Immature natural killer cell (primary cell): Measurements from ENCODE around the gene STT3B. TPM values are rescaled to one million over a fixed set of nuclear protein-coding genes. Genes with fewer than 3 reads are reported as not detected.
"Not testable (repeated sequence)": the region's sequence is repeated elsewhere in the genome, so short reads cannot be mapped to it uniquely, and the experiment has no call there.

ENCODE experiments used
- DNase-seq, 3 donors: peaks; one replicate each; pipeline ENCODE4 v3.0.0; 2022; ENCODE audit warnings: mixed read lengths in 1 of 3
- H3K27ac Mint-ChIP-seq, 6 donors: one replicate each; pipeline ENCODE4 v1.8.0; 2020; ENCODE audit warnings: mixed read lengths in 6 of 6, mild to moderate bottlenecking in 5 of 6, inconsistent platforms in 4 of 6, moderate library complexity in 3 of 6
- H3K27me3 Mint-ChIP-seq, 3 donors: one replicate each; pipeline ENCODE4 v1.8.0; 2020 to 2021; ENCODE audit warnings: low read depth in 3 of 3, mild to moderate bottlenecking in 3 of 3, mixed read lengths in 3 of 3, moderate library complexity in 3 of 3, inconsistent platforms in 1 of 3
- H3K36me3 Mint-ChIP-seq, 3 donors: one replicate each; pipeline ENCODE4 v1.8.0; 2020; ENCODE audit warnings: mixed read lengths in 3 of 3, inconsistent platforms in 2 of 3, mild to moderate bottlenecking in 2 of 3
- H3K4me1 Mint-ChIP-seq, 2 donors: one replicate each; pipeline ENCODE4 v1.8.0; 2020; ENCODE audit warnings: inconsistent platforms in 2 of 2, mild to moderate bottlenecking in 2 of 2, mixed read lengths in 2 of 2, moderate library complexity in 1 of 2
- H3K4me3 Mint-ChIP-seq, 5 donors: one replicate each; pipeline ENCODE4 v1.8.0; 2020; ENCODE audit warnings: mild to moderate bottlenecking in 5 of 5, mixed read lengths in 5 of 5, inconsistent platforms in 3 of 5, moderate library complexity in 3 of 5
- H3K9me3 Mint-ChIP-seq, 6 donors: one replicate each; pipeline ENCODE4 v1.8.0; 2020; ENCODE audit warnings: mild to moderate bottlenecking in 6 of 6, mixed read lengths in 6 of 6, inconsistent platforms in 4 of 6, moderate library complexity in 3 of 6
- polyA plus RNA-seq, 3 donors: library from polyadenylated mRNA; unstranded; fragments of 300-500 nt; fragmentation: Illumina TruSeq; gene quantifications; one replicate each; pipeline ENCODE4 v1.2.3, GENCODE V29; 2021

The STT3B gene
- polyA plus RNA-seq, 3 donors from 2014 or later = 66.3 to 132 (median 105) TPM

DNA sequence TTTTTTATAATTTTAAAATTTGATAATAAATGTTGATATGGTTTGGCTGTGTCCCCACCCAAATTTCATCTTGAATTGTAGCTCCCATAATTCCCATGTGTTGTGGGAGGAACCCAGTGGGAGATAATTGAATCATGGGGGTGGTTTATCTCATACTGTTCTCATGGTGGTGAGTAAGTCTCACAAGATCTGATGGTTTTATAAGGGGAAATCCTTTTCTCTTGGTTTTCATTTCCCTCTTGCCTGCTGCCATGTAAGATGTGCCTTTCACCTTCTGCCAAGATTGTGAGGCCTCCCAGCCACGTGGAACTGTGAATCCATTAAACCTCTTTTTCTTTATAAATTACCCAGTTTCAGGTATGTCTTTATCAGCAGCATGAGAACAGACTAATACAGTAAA is 72.6 kb downstream of the STT3B start:
- H3K9me3 Mint-ChIP-seq = peaks cover 6 to 29% (median 18%) of the 10 kb centered on the region in 6 donors
- not testable (repeated sequence) for H3K27me3 Mint-ChIP-seq, DNase-seq, H3K4me3 Mint-ChIP-seq
- H3K27ac Mint-ChIP-seq = peak overlapping the region in 2 of 6 donors; percentile 18 to 20
- peaks cover 36 to 85% of the 10 kb centered on the region in 2 donors for H3K4me1 Mint-ChIP-seq
- H3K36me3 Mint-ChIP-seq = peaks cover 37 to 53% (median 50%) of the 10 kb centered on the region in 3 donors

DNA sequence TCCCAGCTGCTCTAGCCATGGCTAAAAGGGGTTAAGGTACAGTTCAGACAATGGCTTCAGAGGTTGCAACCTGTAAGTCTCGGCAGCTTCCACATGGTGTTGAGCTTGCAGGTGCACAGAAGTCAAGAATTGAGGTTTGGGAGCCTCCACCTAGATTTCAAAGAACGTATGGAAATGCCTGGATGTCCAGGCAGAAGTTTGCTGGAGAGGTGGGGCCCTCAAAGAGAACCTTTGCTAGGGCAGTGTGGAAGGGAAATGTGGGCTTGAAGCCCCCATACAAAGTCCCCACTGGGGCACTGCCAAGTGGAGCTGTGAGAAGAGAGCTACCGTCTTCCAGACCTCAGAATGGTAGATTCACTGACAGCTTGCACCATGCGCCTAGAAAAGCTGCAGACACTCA is 73.7 kb downstream of the STT3B start:
- DNase-seq = no peak
- Mint-ChIP-seq H3K4me1 (peaks cover 43 to 88% of the 10 kb centered on the region in 2 donors), H3K27ac (peak overlapping the region in 1 of 6 donors; percentile 20), H3K9me3 (peaks cover 6 to 29% (median 18%) of the 10 kb centered on the region in 6 donors), H3K27me3 (peaks cover 0 to 2% (median 0%) of the 10 kb centered on the region in 3 donors), H3K4me3 (no peak overlapping the region), H3K36me3 (peaks cover 34 to 47% (median 47%) of the 10 kb centered on the region in 3 donors)

DNA sequence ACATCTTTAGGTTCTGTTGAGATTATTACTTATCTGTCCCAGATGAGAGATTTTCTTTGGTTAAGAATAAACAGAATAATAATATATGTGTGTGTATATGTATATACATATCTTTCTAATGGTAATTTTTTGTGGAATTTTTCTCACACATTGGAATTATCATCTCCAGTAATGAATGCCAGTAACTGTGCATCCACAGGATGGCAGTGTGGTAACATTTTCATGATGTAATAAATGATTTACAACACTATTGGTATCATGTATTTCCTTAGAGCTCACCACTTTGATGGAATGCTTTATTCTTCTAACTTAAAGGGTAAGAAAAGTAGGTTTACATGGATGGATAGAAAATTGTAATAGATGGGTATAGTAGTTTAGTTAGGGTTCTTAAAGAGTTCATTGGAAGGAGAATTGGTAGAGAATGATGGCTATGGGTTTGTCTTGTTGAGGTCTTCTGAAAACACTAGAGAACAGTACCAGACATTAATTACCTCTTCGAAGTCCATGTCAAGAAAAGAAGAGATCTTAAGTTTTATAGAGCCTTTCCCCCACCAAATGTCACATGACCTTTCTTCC is 78.1 kb downstream of the STT3B start:
- Mint-ChIP-seq H3K9me3 (peaks cover 3 to 20% (median 13%) of the 10 kb centered on the region in 6 donors), H3K27me3 (no peaks in the 10 kb centered on the region), H3K4me1 (peaks cover 55 to 93% of the 10 kb centered on the region in 2 donors), H3K36me3 (peaks cover 18 to 27% (median 21%) of the 10 kb centered on the region in 3 donors), H3K27ac (peak overlapping the region in 1 of 6 donors; percentile 13), H3K4me3 (no peak overlapping the region)
- DNase-seq = peak in 1 of 3 donors; percentile 5

DNA sequence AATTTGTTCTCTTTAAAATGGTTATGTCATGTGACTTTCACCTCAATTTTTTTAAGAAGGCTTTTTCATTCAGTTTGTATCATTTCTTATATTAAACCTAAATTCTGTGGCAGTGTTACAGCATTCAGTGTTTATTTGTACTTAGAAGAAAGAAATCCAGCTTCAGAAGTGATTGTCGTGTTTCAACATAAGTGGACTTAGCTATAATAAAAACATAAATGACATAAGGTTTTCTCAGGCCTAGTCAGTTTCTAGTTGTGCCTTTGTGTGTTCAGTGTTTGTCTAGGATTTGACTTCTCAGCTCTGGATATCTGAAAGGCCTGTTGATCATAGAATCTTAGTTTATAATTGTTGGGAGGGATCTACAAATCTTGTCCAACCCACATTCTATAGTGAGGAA is 80.5 kb downstream of the STT3B start:
- peaks cover 50 to 92% of the 10 kb centered on the region in 2 donors for H3K4me1 Mint-ChIP-seq
- H3K9me3 Mint-ChIP-seq = no peaks in the 10 kb centered on the region
- peaks cover 4 to 7% (median 4%) of the 10 kb centered on the region in 3 donors for H3K36me3 Mint-ChIP-seq
- no peak for DNase-seq
- H3K27ac Mint-ChIP-seq = peak overlapping the region in 1 of 6 donors; percentile 48
- no peak overlapping the region for H3K4me3 Mint-ChIP-seq
- H3K27me3 Mint-ChIP-seq = no peaks in the 10 kb centered on the region

DNA sequence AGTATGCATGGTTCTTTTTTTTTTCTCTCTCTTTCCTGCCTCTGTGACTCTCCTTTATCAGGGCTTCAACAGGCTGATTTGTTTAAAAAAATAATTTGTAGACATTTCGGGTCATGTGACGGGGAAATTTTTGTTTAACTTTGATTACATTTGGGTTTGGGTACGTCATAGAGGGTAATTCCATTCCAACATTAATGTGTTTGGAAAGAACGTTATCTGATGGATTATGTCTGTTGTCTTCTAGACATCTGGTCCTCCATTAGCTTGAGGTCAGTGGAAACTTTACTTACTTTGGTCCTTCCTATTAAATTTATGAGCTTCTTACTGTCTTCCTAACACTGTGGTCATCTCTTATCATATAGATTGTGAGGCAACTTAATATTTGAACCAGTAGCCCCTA is 80.9 kb downstream of the STT3B start:
- Mint-ChIP-seq H3K4me3 (no peak overlapping the region), H3K36me3 (peaks cover 3 to 7% (median 3%) of the 10 kb centered on the region in 3 donors), H3K4me1 (peaks cover 45 to 87% of the 10 kb centered on the region in 2 donors), H3K27me3 (no peaks in the 10 kb centered on the region), H3K27ac (peak overlapping the region in 1 of 6 donors; percentile 41), H3K9me3 (no peaks in the 10 kb centered on the region)
- no peak for DNase-seq

DNA sequence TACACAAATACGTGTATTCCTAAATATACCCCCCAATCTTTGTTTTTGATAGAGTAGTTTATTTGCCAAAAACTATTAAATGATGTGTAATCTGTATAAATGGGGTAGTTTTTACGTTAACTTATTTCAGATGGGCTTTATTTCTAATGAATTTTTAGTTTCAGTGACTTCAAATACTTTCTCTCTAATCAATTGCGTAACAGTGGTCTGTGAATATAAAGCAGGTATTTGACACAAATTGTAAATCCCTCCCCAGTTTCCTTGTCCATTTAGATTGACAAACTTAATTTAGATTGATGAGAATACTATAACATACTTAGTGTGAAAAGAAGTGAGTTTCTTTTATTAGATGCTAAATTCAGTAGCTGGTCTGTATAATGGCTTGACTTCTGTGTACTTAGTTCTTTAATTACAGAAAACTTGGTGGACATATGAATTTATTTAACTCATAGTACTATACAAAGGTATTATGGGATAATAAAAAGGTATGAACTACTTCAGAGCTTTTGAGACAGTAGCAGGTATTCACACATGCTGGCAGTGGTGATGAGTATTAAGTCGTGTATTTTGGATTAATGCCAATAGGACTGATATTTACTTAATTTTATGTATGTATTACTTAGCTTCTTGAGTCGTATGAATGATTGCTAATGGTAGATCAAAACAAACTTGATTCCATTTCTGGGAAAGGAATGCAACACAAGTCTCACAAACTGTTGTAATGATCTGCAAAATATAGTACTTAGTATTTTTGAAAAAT is 81.6 kb downstream of the STT3B start:
- Mint-ChIP-seq H3K36me3 (peaks cover 3 to 7% (median 3%) of the 10 kb centered on the region in 3 donors), H3K27ac (peak overlapping the region in 1 of 6 donors; percentile 18), H3K9me3 (no peaks in the 10 kb centered on the region), H3K4me1 (peaks cover 38 to 80% of the 10 kb centered on the region in 2 donors), H3K27me3 (no peaks in the 10 kb centered on the region), H3K4me3 (no peak overlapping the region)
- DNase-seq = no peak

DNA sequence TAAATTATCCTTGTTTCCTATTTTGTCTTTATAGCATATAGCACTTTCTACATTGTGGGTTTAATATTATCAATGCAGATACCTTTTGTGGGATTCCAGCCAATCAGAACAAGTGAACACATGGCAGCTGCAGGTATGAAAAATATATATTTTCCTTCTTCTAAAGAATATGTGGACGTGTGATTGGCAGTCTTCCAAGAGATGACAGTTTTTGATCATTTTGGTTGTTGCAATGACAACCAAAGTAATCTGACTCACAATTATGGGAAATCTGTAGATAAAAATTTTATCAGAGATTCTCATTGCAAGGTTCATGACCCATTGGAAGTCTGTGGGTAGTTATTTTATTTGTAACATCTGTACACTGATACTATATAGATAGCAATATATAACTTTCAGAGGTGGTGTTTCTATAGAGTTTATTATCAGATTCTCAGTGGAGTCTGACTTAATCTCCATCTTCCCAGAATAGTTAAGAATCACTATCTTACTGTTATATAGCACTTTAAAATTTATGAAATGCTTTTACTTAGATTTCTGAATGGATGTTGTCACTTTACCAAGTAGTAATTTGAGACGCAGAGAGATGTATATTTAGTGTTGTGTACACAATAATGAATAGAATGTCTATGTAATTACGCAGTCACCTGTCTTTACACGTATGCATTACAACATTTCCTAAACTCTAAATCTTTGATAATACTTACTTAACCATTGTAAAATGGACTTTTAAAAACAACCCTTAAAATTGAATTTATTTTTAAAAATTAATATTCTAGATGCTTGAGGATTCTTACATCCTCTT is 82.5 kb downstream of the STT3B start:
- peak overlapping the region in 1 of 6 donors; percentile 57 for H3K27ac Mint-ChIP-seq
- peaks cover 3 to 7% (median 4%) of the 10 kb centered on the region in 3 donors for H3K36me3 Mint-ChIP-seq

DNA sequence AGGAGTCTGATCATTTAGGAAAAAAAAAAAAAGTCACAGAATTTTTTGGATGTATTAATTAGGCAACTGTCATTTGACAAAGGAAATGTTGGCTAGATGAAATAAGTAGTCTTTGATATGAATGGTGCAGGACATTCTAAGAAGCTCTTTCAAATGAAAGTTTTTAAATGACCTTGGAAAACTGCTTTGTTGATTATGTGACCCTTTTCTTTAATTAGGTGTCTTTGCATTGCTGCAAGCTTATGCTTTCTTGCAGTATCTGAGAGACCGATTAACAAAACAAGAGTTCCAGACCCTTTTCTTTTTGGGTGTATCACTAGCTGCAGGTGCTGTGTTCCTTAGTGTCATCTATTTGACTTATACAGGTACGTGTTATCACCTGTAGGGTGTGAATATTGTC is 84.0 kb downstream of the STT3B start:
- peaks cover 34 to 72% of the 10 kb centered on the region in 2 donors for H3K4me1 Mint-ChIP-seq
- H3K36me3 Mint-ChIP-seq = peaks cover 11 to 14% (median 11%) of the 10 kb centered on the region in 3 donors

More for the DNA sequence above, 82.5 kb downstream of the STT3B start:
- Mint-ChIP-seq H3K27me3 (no peaks in the 10 kb centered on the region), H3K4me3 (no peak overlapping the region), H3K4me1 (peaks cover 29 to 72% of the 10 kb centered on the region in 2 donors), H3K9me3 (no peaks in the 10 kb centered on the region)
- DNase-seq = no peak

DNA sequence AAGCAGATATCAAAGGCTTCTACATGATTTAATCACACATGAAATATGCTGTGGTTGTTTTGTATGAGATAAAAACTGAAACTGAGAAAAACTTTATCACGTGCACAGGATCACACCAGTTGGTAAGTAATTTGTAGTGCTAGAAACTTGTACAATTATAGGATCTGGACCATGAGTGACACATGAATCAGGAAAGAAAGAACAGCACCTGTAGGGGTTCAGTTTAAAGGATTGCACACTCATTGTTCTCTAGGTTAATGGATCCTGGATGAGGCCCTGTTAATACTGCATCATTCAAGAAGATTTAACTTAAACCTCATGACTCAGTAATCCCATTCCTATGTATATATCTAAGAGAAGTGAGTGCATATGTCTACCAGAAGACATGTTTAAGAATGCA is 87.9 kb downstream of the STT3B start:
- peaks cover 15 to 29% (median 18%) of the 10 kb centered on the region in 3 donors for H3K36me3 Mint-ChIP-seq
- peak overlapping the region in 3 of 6 donors; percentile 1 to 17 (median 14) for H3K27ac Mint-ChIP-seq
- peaks cover 26 to 65% of the 10 kb centered on the region in 2 donors for H3K4me1 Mint-ChIP-seq
- no peaks in the 10 kb centered on the region for H3K27me3 Mint-ChIP-seq
- H3K4me3 Mint-ChIP-seq = no peak overlapping the region
- no peak for DNase-seq
- H3K9me3 Mint-ChIP-seq = no peaks in the 10 kb centered on the region

More for the DNA sequence above, 84.0 kb downstream of the STT3B start:
- Mint-ChIP-seq H3K27me3 (no peaks in the 10 kb centered on the region), H3K27ac (no peak overlapping the region), H3K9me3 (no peaks in the 10 kb centered on the region), H3K4me3 (no peak overlapping the region)
- no peak for DNase-seq

DNA sequence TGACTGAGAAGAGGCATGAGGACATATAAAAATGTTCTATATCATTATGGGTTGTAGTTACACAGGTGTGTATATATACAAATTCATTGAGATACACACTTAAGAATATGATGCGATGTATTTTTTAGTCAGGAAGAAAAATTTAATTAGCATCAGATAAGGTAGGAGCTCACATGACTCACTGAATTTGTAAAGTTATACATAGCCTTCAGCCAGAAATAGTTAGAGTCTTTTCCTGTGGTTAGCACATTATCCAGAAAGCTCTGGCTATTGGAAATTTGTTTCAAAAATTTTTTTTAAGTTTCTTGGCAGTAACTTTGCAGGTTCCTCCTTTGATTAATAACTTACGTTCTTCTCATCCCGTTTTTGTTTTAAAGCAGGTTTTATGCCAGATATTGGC is 88.6 kb downstream of the STT3B start:
- H3K36me3 Mint-ChIP-seq = peaks cover 15 to 35% (median 18%) of the 10 kb centered on the region in 3 donors

DNA sequence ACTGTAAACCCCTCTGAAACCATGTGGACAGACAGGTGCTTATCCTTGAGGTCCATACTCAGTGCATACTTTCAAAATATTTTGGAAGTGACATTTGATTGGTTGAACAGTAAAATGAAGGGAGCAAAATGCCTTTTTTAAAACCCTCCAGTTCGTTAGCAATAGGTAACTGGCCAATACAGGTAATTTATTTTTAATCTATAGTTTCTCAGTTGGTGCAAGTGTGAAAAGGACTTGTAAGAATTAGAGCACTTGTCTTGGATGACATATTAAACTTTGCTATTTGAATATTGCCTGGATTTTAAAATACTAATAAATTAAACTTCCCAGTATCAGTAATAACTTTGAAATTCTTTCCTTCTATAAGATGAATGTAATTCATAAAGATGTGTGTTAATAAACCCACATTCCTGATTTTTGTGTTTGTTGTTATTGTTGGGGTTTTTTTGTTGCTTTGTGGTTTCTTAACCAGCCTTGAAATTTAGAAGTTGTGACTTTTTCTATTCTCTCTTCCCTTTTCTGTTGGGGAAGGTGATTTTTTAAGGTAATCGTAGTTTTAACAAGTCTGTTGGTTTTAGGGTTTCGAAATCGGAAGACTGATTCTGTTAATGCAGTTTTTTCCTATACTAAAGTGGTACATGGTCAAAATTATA is 90.0 kb downstream of the STT3B start:
- DNase-seq = no peak
- Mint-ChIP-seq H3K27me3 (peaks cover 0 to 2% (median 0%) of the 10 kb centered on the region in 3 donors), H3K4me3 (no peak overlapping the region), H3K27ac (peak overlapping the region; percentile 7 to 64 (median 24)), H3K4me1 (peaks cover 24 to 48% of the 10 kb centered on the region in 2 donors), H3K9me3 (no peaks in the 10 kb centered on the region), H3K36me3 (peaks cover 12 to 43% (median 20%) of the 10 kb centered on the region in 3 donors)

More for the DNA sequence above, 88.6 kb downstream of the STT3B start:
- Mint-ChIP-seq H3K4me1 (peaks cover 24 to 59% of the 10 kb centered on the region in 2 donors), H3K27ac (peak overlapping the region in 1 of 6 donors; percentile 1), H3K4me3 (no peak overlapping the region), H3K27me3 (peaks cover 0 to 2% (median 0%) of the 10 kb centered on the region in 3 donors), H3K9me3 (no peaks in the 10 kb centered on the region)
- no peak for DNase-seq

DNA sequence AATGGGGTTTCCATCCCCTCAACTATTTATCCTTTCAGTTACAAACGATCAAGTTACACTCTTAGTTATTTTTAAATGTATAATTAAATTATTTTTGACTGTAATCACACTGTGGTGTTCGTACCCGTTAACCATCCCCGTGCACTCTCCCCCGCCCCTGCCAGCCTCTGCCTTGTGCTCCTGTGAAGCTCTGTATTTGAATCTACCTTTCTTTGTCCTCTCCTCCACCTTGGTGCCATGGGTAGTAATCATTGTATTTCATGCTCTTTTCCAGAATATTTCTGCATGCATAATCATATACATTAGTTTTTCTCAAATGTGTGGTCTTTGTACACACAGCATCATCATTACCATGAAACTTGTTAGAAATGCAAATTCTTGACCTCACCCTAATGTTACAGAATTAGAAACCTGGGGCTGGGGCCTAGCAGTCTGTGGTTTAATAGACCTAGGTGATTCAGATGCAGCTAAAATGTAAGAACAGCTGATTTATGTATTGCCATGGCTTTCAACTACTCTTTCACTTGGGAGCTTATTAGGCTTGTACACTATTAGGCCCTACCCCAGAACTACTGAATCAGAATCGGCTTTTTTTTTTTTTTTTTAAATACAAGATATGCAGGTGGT is 91.5 kb downstream of the STT3B start:
- Mint-ChIP-seq H3K27me3 (peaks cover 0 to 2% (median 0%) of the 10 kb centered on the region in 3 donors), H3K4me3 (no peak overlapping the region), H3K36me3 (peaks cover 12 to 40% (median 19%) of the 10 kb centered on the region in 3 donors), H3K9me3 (no peaks in the 10 kb centered on the region), H3K4me1 (peaks cover 24 to 46% of the 10 kb centered on the region in 2 donors), H3K27ac (peak overlapping the region in 1 of 6 donors; percentile 28)
- DNase-seq = no peak
